Activated T-cell treated with anti-CD3 and anti-CD28 coated beads, Interleukin-2, amount 50 U/mL, for 72 hours (primary cell): ENCODE data around the gene BIRC3. TPM values are rescaled to one million over a fixed set of nuclear protein-coding genes. Genes with fewer than 3 reads are reported as not detected.
"Not testable (repeated sequence)": the region's sequence is repeated elsewhere in the genome, so short reads cannot be mapped to it uniquely, and the experiment has no call there.

Experiments used
- ATAC-seq, 2 donors: fragments of 150-1000 bp; cut with Tn5 transposase; replicated peaks in 1 of 2; 2 replicates each; pipeline ENCODE4 v1.10.0; 2021; ENCODE audit warnings: moderate library complexity in 2 of 2, mild to moderate bottlenecking in 1 of 2
- DNase-seq, 2 donors: peaks; one replicate each; pipeline ENCODE4 v3.0.0; 2021 to 2022; ENCODE audit warnings: mixed read lengths in 1 of 2
- H3K27ac Mint-ChIP-seq: one replicate; pipeline ENCODE4 v1.8.0; 2022; ENCODE audit warnings: mild to moderate bottlenecking, moderate library complexity, mixed read lengths
- H3K27me3 Mint-ChIP-seq: one replicate; pipeline ENCODE4 v1.8.0; 2022; ENCODE audit warnings: low read depth, mixed read lengths
- H3K36me3 Mint-ChIP-seq, 2 donors: one replicate each; pipeline ENCODE4 v1.8.0; 2022; ENCODE audit warnings: mixed read lengths in 2 of 2, mild to moderate bottlenecking in 1 of 2; ENCODE audit not compliant: insufficient read depth in 2 of 2
- H3K4me1 Mint-ChIP-seq: one replicate; pipeline ENCODE4 v1.8.0; 2022; ENCODE audit warnings: low read depth, mixed read lengths
- H3K4me3 Mint-ChIP-seq, 2 donors: one replicate each; pipeline ENCODE4 v1.8.0; 2022; ENCODE audit warnings: mild to moderate bottlenecking in 2 of 2, mixed read lengths in 2 of 2, moderate library complexity in 2 of 2
- H3K9me3 Mint-ChIP-seq, 2 donors: one replicate each; pipeline ENCODE4 v1.8.0; 2022; ENCODE audit warnings: mixed read lengths in 2 of 2
- total RNA-seq, 2 donors: library from RNA; stranded (reverse); gene quantifications; one replicate each; pipeline ENCODE4 v1.2.3, GENCODE V29; 2022

The BIRC3 gene
- total RNA-seq, 2 donors from 2014 or later, result 123 to 155 TPM

DNA sequence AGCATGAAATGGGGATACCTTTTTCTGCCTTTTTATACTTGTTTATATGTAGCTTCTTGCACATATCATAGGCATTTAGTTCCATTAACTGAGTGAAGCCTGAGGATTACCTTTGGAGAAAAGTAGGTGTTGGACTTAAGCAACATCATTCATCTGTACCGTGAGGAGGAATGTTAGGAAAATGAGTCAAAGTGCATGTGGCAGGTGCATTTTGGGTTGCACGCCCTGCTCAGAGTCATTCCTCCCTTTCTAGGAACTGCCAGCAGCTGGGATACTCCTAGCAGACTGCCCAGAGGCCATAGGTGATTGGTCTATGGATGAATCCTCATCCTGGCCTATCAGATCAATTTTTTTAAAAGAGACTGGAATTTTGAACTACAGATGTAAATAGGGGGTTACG, 33.3 kb upstream of the BIRC3 start:
- Mint-ChIP-seq H3K27me3 (no peaks in the 10 kb centered on the region), H3K27ac (no peak overlapping the region), H3K36me3 (no peaks in the 10 kb centered on the region)

DNA sequence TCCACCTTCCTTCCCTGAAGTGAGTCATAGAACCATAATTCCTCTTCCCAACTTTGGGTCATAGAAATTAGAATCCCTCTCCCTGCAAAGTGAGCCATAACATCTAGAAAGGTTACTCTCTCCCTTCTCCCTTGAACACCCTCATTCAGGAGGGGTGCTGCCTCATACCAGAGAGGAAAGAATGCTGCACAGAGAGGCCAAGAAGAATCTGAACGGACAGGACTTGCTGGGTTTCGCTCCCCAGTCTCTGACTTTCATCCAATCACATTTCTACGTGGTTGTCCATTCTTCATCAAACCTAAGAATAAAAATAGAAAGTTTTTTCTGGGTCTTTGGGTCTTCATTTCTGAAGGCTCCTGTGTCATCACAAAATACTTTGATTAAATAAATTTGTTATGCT, 31.0 kb upstream of the BIRC3 start:
- Mint-ChIP-seq H3K4me3 (no peak overlapping the region), H3K4me1 (peaks cover 30% of the 10 kb centered on the region), H3K27ac (no peak overlapping the region), H3K9me3 (no peaks in the 10 kb centered on the region), H3K36me3 (no peaks in the 10 kb centered on the region), H3K27me3 (no peaks in the 10 kb centered on the region)
- ATAC-seq (no peak), DNase-seq (no peak)

More for the DNA sequence above, 33.3 kb upstream of the BIRC3 start:
- no peaks in the 10 kb centered on the region for H3K9me3 Mint-ChIP-seq
- peaks cover 29% of the 10 kb centered on the region for H3K4me1 Mint-ChIP-seq
- no peak overlapping the region for H3K4me3 Mint-ChIP-seq
- ATAC-seq, result no peak
- DNase-seq, result no peak

DNA sequence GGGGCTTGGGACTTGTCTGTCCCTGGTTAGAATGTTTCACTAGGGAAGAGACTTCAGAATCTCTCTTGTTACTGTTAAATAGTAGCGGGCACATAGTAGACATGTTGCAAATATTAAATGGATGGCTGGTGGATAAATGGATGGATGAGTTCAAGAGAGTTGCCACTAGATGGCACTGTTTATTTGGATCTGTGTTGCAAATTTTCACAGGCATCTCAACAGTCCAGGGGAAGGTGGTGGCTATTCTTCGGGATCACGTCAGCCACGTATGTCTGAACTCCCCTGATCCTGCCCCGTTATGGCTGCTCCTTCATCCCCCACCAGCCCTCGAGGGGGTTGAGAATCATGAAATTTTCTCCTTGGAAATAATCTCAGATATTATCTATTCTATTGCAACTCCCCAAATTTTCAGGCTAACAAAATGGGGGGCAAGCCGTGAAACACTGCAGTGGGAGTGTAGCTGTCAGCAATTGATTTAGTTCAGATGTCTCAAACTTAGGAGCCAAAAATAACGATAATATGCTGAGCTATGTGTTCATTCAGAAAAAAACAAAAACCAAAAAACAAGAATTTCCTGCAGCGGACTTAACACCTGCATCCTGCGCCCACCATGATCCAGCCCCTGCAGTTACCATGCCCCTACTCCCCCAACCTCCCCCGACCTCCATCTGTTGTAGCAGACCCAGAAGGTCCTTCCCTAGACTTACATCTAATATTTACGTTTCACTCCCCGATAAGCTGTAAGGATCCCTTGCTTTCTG, 29.1 kb upstream of the BIRC3 start:
- H3K36me3 Mint-ChIP-seq, result no peaks in the 10 kb centered on the region
- peak overlapping the region; percentile 70 to 71 for H3K4me3 Mint-ChIP-seq
- DNase-seq (peak; percentile 31 to 39), ATAC-seq (peak; percentile 80 to 86)
- peaks cover 36% of the 10 kb centered on the region for H3K4me1 Mint-ChIP-seq
- no peaks in the 10 kb centered on the region for H3K27me3 Mint-ChIP-seq
- no peaks in the 10 kb centered on the region for H3K9me3 Mint-ChIP-seq
- H3K27ac Mint-ChIP-seq, result no peak overlapping the region

DNA sequence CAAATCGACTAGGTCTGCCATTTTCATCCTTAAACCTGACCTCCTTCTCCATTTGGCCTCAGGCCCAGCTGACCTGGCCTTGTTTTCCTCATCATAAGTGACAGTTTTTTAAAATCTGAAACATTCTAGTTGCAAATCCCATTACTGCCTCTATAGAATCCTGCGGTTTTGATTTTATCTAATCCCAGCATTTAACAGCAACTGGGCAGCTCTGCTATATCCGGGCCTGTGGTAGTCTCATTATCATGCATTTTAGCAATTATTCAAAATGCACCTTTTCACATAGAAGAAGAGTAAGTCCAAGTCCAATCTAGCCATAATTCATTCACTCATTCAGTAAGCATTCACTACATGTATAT, 28.6 kb upstream of the BIRC3 start:
- no peak for DNase-seq
- no peaks in the 10 kb centered on the region for H3K9me3 Mint-ChIP-seq
- no peaks in the 10 kb centered on the region for H3K36me3 Mint-ChIP-seq
- H3K27ac Mint-ChIP-seq, result peak overlapping the region; percentile 21
- H3K4me1 Mint-ChIP-seq, result peaks cover 38% of the 10 kb centered on the region
- H3K4me3 Mint-ChIP-seq, result peak overlapping the region; percentile 70 to 71
- H3K27me3 Mint-ChIP-seq, result no peaks in the 10 kb centered on the region
- no peak for ATAC-seq

DNA sequence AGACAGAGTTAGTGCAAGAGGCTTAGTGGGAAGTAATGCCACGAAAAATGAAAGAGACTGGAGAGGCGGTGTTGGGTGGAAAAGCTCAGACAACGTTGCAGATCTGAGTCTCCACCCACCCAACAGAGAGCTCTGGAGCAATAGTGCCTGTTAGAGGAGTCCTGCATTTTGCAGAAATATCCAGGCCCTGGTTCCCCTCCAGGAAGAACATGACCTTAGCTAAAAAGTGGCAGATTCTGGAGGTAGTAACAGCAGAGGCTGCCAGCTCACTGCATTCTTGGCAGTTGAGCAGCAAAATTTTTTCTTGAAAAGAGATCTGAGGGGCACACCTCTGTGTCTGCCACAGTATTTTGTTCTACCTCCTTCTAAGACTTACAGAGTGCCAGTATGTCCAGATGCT, 27.7 kb upstream of the BIRC3 start:
- Mint-ChIP-seq H3K4me1 (peaks cover 47% of the 10 kb centered on the region), H3K27ac (no peak overlapping the region), H3K36me3 (no peaks in the 10 kb centered on the region), H3K4me3 (peak overlapping the region in 1 of 2 donors; percentile 27), H3K27me3 (no peaks in the 10 kb centered on the region), H3K9me3 (no peaks in the 10 kb centered on the region)
- no peak for ATAC-seq
- DNase-seq, result no peak

DNA sequence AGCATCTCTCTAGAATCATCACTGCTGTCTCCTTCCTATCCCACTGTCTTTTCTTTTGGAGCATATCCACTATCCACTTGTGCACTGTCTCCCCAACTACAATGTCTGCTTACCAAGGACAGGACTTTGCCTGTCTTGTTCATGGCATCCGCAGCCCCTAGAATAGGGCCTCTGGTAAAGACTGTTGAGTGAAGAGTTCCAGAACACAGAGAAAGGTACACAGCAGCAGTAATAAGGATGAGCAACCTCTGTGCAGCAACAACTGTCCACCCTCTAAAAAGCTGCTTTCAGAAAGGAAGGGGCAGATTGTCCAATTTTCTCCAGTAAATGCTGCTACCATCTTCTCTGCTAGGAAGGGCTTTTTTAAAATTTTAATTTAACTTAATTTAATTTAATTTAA, 25.5 kb upstream of the BIRC3 start:
- Mint-ChIP-seq H3K27ac (no peak overlapping the region), H3K27me3 (no peaks in the 10 kb centered on the region), H3K36me3 (peaks cover 0 to 3% of the 10 kb centered on the region in 2 donors), H3K4me3 (no peak overlapping the region), H3K4me1 (peaks cover 58% of the 10 kb centered on the region), H3K9me3 (no peaks in the 10 kb centered on the region)
- no peak for ATAC-seq
- DNase-seq, result no peak

DNA sequence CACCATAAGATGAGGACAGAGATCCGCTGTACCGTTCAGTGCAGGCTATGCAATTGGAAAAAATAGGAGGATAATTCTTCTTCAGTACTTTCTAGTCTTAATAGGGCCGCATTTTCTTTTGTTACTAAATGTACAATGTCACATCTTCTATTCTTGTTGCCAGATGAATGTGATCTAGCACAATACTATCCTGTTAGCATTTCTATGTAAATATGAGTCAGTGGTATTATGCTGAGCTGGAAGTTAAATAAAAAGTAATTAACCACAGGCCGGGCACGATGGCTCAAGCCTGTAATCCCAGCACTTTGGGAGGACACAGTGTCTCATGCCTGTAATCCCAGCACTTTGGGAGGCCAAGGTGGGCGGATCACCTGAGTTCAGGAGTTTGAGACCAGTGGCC, 24.4 kb upstream of the BIRC3 start:
- Mint-ChIP-seq H3K36me3 (peaks cover 0 to 6% of the 10 kb centered on the region in 2 donors), H3K4me3 (peak overlapping the region; percentile 49 to 61), H3K4me1 (peaks cover 55% of the 10 kb centered on the region), H3K9me3 (no peaks in the 10 kb centered on the region), H3K27ac (peak overlapping the region; percentile 76), H3K27me3 (no peaks in the 10 kb centered on the region)
- DNase-seq (no peak), ATAC-seq (no peak)

DNA sequence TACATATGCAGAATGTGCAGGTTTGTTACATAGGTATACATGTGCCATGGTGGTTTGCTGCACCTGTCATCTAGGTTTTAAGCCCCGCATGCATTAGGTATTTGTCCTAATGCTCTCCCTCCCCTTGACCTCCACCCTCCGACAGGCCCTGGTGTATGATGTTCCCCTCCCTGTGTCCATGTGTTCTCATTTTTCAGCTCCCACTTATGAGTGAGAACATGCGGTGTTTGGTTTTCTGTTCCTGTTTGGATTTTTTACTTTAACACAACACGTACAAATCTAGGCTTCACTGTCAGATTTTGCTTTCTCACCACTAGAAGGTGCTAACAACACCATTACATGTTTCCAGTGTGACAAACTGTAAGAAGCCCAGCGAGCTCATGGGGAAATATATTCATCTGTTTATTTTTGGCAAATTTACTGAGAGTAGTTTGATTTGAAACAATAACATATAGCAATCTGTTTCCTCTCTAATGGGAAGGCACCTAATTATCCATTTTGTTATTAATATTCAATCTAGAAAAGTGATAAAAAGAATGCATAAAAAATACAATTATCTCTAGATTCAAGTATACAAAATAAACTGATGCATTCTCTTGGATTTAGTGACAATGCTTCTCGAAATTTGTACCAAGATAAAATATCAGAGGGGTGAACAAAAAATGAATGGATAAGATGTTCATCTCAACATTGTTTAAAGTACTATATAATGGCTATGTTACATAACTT, 23.2 kb upstream of the BIRC3 start:
- Mint-ChIP-seq H3K36me3 (peaks cover 2 to 7% of the 10 kb centered on the region in 2 donors), H3K27ac (peak overlapping the region; percentile 67), H3K9me3 (peaks cover 0 to 2% of the 10 kb centered on the region in 2 donors), H3K4me1 (peaks cover 44% of the 10 kb centered on the region), H3K4me3 (peak overlapping the region; percentile 86 to 92), H3K27me3 (no peaks in the 10 kb centered on the region)
- DNase-seq, result no peak
- peak; percentile 90 to 92 for ATAC-seq

DNA sequence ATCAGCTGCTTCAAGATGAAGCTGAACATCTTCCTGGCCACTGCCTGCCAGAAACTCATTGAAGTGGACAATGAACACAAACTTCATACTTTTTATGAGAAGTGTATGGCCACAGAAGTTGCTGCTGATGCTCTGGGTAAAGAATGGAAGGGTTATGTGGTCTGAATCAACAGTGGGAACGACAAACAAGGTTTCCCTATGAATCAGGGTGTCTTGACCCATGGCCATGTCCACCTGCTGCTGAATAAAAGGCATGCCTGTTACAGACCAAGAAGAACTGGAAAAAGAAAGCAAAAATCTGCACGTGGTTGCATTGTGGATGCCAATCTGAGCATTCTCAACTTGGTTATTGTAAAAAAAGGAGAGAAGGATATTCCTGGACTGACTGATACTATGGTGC, 22.2 kb upstream of the BIRC3 start:
- DNase-seq, result no peak
- peaks cover 0 to 2% of the 10 kb centered on the region in 2 donors for H3K9me3 Mint-ChIP-seq
- H3K4me1 Mint-ChIP-seq, result peaks cover 41% of the 10 kb centered on the region

DNA sequence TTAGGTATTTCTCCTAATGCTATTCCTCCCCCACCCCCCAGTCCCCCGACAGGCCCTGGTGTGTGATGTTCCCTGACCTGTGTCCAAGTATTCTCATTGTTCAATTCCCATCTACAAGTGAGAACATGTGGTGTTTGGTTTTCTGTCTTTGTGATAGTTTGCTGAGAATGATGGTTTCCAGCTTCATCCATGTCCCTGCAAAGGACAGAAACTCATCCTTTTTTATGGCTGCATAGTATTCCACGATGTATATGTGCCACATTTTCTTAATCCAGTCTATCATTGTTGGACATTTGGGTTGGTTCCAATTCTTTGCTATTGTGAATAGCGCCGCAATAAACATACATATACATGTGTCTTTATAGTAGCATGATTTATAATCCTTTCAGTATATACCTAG, 20.5 kb upstream of the BIRC3 start:
- DNase-seq, H3K27me3 Mint-ChIP-seq, ATAC-seq, H3K27ac Mint-ChIP-seq, H3K9me3 Mint-ChIP-seq, H3K4me3 Mint-ChIP-seq: not testable (repeated sequence)
- peaks cover 43% of the 10 kb centered on the region for H3K4me1 Mint-ChIP-seq
- peaks cover 9 to 18% of the 10 kb centered on the region in 2 donors for H3K36me3 Mint-ChIP-seq

More for the DNA sequence above, 22.2 kb upstream of the BIRC3 start:
- peak overlapping the region; percentile 70 to 82 for H3K4me3 Mint-ChIP-seq
- H3K27me3 Mint-ChIP-seq, result no peaks in the 10 kb centered on the region
- H3K36me3 Mint-ChIP-seq, result peaks cover 6 to 15% of the 10 kb centered on the region in 2 donors
- peak overlapping the region; percentile 85 for H3K27ac Mint-ChIP-seq
- peak in 1 of 2 donors; percentile 25 for ATAC-seq

DNA sequence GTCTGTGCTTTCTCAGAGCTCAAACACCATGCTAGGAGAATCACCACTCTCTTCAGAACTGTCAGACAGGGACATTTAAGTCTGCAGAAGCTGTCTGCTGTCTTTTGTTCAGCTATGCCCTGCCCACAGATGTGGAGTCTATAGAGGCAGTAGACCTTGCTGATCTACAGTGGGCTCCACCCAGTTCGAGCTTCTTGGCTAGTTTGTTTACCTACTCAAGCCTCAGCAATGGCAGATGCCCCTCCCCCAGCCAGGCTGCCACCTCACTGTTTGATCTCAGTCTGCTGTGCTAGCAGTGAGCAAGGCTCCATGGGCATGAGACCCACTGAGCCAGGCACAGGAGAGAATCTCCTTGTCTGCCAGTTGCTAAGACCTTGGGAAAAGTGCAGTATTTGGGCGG, 16.4 kb upstream of the BIRC3 start:
- H3K27ac Mint-ChIP-seq, ATAC-seq, H3K27me3 Mint-ChIP-seq: not testable (repeated sequence)
- DNase-seq, result peak in 1 of 2 donors; percentile 36
- Mint-ChIP-seq H3K4me3 (peak overlapping the region in 1 of 2 donors; percentile 16), H3K9me3 (peaks cover 13 to 15% of the 10 kb centered on the region in 2 donors), H3K4me1 (peaks cover 41% of the 10 kb centered on the region), H3K36me3 (peaks cover 22 to 33% of the 10 kb centered on the region in 2 donors)

DNA sequence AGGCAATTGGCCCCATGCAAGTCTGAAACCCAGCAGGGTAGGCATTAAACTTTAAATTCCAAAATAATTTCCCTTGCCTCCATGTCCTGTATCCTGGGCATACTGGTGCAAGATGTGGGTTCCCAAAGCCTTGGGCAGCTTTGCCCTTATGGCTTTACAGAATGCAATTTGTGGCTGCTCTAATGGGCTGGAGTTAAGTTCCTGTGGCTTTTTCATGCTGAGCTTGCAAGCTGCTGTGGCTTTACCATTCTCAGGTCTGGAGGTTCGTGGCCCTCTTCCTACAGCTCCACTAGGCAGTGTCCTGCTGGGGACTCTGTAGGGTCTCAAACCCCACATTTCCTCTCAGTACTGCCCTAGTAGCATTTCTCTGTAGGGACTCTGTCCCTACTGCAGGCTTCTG, 15.0 kb upstream of the BIRC3 start:
- no peak for DNase-seq
- H3K4me3 Mint-ChIP-seq, result no peak overlapping the region
- peaks cover 22 to 28% of the 10 kb centered on the region in 2 donors for H3K36me3 Mint-ChIP-seq
- H3K27me3 Mint-ChIP-seq, result no peaks in the 10 kb centered on the region
- ATAC-seq, result no peak
- peaks cover 54% of the 10 kb centered on the region for H3K4me1 Mint-ChIP-seq
- peaks cover 13 to 15% of the 10 kb centered on the region in 2 donors for H3K9me3 Mint-ChIP-seq
- no peak overlapping the region for H3K27ac Mint-ChIP-seq

DNA sequence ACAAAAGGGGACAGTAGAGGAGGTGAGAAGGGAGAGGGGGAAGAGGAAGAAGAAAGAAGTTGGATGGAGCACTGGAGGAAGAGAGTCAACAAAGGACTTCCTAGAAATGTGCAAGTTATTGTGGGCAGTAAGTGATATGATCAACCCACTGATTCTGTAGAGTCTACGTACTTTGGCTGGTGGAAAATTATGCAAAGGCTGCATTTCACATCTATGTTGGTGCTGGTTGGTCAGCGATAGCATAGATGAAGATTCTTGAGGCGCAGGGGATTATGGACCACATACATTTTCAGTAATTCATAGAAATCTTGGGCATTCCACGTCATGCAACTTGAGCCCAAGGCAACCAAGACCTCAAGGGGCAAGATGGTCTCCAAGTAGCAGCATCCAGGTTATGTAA, 12.6 kb upstream of the BIRC3 start:
- H3K27me3 Mint-ChIP-seq, result no peaks in the 10 kb centered on the region
- DNase-seq (no peak), ATAC-seq (peak; percentile 57 to 69)
- peaks cover 13 to 15% of the 10 kb centered on the region in 2 donors for H3K9me3 Mint-ChIP-seq
- peak overlapping the region; percentile 67 to 71 for H3K4me3 Mint-ChIP-seq
- H3K36me3 Mint-ChIP-seq, result peaks cover 20% of the 10 kb centered on the region in 2 donors
- H3K4me1 Mint-ChIP-seq, result peaks cover 64% of the 10 kb centered on the region
- H3K27ac Mint-ChIP-seq, result peak overlapping the region; percentile 81
